Astrocyte (in vitro differentiated cells and primary cell): ENCODE results near the gene CLDN18.

Source experiments
- CTCF ChIP-seq: IDR thresholded peaks from 2 replicates; pipeline ENCODE4 v1.5.1; 2011; ENCODE audit warnings: low read depth, mild to moderate bottlenecking, inconsistent platforms, low read length, moderate library complexity; ENCODE audit not compliant: insufficient read depth
- EZH2 ChIP-seq: IDR thresholded peaks from 2 replicates; pipeline ENCODE4 v1.6.1; 2012; ENCODE audit warnings: mild to moderate bottlenecking, low read length, inconsistent platforms; ENCODE audit not compliant: insufficient read depth

GRCh38 chr3:138082085-138082991 lies 72.4 kb downstream of the CLDN18 start:
- TF ChIP-seq CTCF: no peak
- no peak for TF ChIP-seq EZH2
